Gastrocnemius medialis (tissue), 4 donors: Measurements from ENCODE around the gene RSAD2.

Experiments
- CTCF ChIP-seq, 5 experiments: fragments of 450-650 bp in 3 of 5; fragments of 200-600 bp in 2 of 5; sonication (generic) in 2 of 5; IDR thresholded peaks in 4 of 5; conservative IDR thresholded peaks in 1 of 5; 1 replicate in 4 of 5; 2 replicates in 1 of 5; pipeline ENCODE4 v1.5.1; 2016 to 2019; ENCODE audit warnings: antibody characterized with exemption in 5 of 5, mild to moderate bottlenecking in 3 of 5, moderate library complexity in 3 of 5
- POLR2A ChIP-seq, 2 donors: fragments of 450-650 bp; IDR thresholded peaks; one replicate each; pipeline ENCODE4 v1.6.1; 2017; ENCODE audit warnings: antibody characterized with exemption in 2 of 2, mild to moderate bottlenecking in 2 of 2, moderate library complexity in 2 of 2

- TF ChIP-seq CTCF (IDR thresholded peaks at IDR 0.05 in 4 of 5, conservative IDR thresholded peaks at IDR 0.05 in 1 of 5) (no peak), POLR2A (IDR thresholded peaks at IDR 0.05) (no peak)
Observed at GRCh38 chr2:6905668-6906067, 28.1 kb downstream of the RSAD2 start.
